Type B pancreatic cell (in vitro differentiated cells): ENCODE measurements around the gene CD2BP2. TPM values are rescaled to one million over a fixed set of nuclear protein-coding genes. Genes with fewer than 3 reads are reported as not detected.

Source experiments
- DNase-seq: peaks from one replicate; pipeline ENCODE4 v3.0.0; 2021; ENCODE audit warnings: mixed read lengths; ENCODE audit not compliant: unreplicated experiment; ENCODE audit errors: extremely low spot score
- H3K27ac Mint-ChIP-seq: 2 replicates; pipeline ENCODE4 v1.8.0; 2021; ENCODE audit warnings: mild to moderate bottlenecking, mixed read lengths
- H3K27me3 Mint-ChIP-seq: 2 replicates; pipeline ENCODE4 v1.8.0; 2021; ENCODE audit warnings: mixed read lengths
- H3K36me3 Mint-ChIP-seq: 2 replicates; pipeline ENCODE4 v1.8.0; 2021; ENCODE audit warnings: mixed read lengths
- H3K4me1 Mint-ChIP-seq: one replicate; pipeline ENCODE4 v1.8.0; 2021; ENCODE audit warnings: mixed read lengths; ENCODE audit not compliant: unreplicated experiment
- H3K4me3 Mint-ChIP-seq: 2 replicates; pipeline ENCODE4 v1.8.0; 2021; ENCODE audit warnings: mild to moderate bottlenecking, mixed read lengths
- H3K9me3 Mint-ChIP-seq: 2 replicates; pipeline ENCODE4 v1.8.0; 2021; ENCODE audit warnings: mixed read lengths
- total RNA-seq: library from RNA; stranded (reverse); gene quantifications from 2 replicates; pipeline ENCODE4 v1.2.1, GENCODE V29; 2021; ENCODE audit warnings: low replicate concordance
- TF ChIP-seq, protein P1 (sequence below): fragments of 200-600 bp; sonication (generic); conservative IDR thresholded peaks from 2 replicates; pipeline ENCODE4 v1.5.0; 2021; ENCODE audit warnings: antibody characterized with exemption, mild to moderate bottlenecking

The CD2BP2 gene
- total RNA-seq, 1 donor from 2014 or later = 64.6 TPM

GRCh38 chr16:30380072-30380802 is 25.1 kb upstream of the CD2BP2 start:
- no peaks in the 10 kb centered on the region for H3K9me3 Mint-ChIP-seq
- H3K27ac Mint-ChIP-seq = peak overlapping the region; percentile 41
- peaks cover 3% of the 10 kb centered on the region for H3K36me3 Mint-ChIP-seq
- peaks cover 17% of the 10 kb centered on the region for H3K4me1 Mint-ChIP-seq
- no peaks in the 10 kb centered on the region for H3K27me3 Mint-ChIP-seq
- DNase-seq = no peak
- TF ChIP-seq, protein P1, sequence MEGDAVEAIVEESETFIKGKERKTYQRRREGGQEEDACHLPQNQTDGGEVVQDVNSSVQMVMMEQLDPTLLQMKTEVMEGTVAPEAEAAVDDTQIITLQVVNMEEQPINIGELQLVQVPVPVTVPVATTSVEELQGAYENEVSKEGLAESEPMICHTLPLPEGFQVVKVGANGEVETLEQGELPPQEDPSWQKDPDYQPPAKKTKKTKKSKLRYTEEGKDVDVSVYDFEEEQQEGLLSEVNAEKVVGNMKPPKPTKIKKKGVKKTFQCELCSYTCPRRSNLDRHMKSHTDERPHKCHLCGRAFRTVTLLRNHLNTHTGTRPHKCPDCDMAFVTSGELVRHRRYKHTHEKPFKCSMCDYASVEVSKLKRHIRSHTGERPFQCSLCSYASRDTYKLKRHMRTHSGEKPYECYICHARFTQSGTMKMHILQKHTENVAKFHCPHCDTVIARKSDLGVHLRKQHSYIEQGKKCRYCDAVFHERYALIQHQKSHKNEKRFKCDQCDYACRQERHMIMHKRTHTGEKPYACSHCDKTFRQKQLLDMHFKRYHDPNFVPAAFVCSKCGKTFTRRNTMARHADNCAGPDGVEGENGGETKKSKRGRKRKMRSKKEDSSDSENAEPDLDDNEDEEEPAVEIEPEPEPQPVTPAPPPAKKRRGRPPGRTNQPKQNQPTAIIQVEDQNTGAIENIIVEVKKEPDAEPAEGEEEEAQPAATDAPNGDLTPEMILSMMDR = no peak
- peak overlapping the region; percentile 98 for H3K4me3 Mint-ChIP-seq

GRCh38 chr16:30379158-30379783 is 24.2 kb upstream of the CD2BP2 start:
- TF ChIP-seq, protein P1 = no peak
- no peaks in the 10 kb centered on the region for H3K27me3 Mint-ChIP-seq
- DNase-seq = no peak
- H3K4me3 Mint-ChIP-seq = peak overlapping the region; percentile 98
- H3K27ac Mint-ChIP-seq = peak overlapping the region; percentile 100
- H3K36me3 Mint-ChIP-seq = peaks cover 3% of the 10 kb centered on the region
- H3K9me3 Mint-ChIP-seq = no peaks in the 10 kb centered on the region
- peaks cover 17% of the 10 kb centered on the region for H3K4me1 Mint-ChIP-seq

- peak; percentile 100 for DNase-seq
- H3K9me3 Mint-ChIP-seq = no peaks in the 10 kb centered on the region
- H3K4me1 Mint-ChIP-seq = peaks cover 17% of the 10 kb centered on the region
- TF ChIP-seq, protein P1 = peak; percentile 27
- H3K36me3 Mint-ChIP-seq = peaks cover 3% of the 10 kb centered on the region
- peak overlapping the region; percentile 100 for H3K27ac Mint-ChIP-seq
- peak overlapping the region; percentile 98 for H3K4me3 Mint-ChIP-seq
- H3K27me3 Mint-ChIP-seq = no peaks in the 10 kb centered on the region
Observed at GRCh38 chr16:30378236-30379157, 23.4 kb upstream of the CD2BP2 start.

DNA sequence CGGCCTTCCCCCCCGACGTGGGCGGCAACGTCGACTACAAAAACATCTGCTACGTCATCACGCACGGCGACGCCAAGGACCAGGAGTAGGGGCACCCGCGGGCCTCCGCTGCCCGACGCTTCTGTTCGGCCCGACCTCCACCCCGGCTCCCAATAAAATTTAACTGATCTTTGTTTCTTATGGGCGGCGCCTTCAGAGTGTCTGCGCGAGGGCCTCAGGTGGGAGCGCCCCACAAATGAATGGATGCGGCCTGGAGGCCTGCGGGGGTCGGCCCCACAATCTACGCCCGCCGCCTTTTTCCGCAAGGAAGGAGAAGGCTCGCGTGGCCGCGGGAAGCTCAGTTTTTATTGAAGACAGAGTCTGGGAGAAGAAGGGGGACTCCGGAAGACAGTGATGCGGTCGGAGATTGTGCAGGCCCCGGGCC is 22.7 kb upstream of the CD2BP2 start:
- H3K27me3 Mint-ChIP-seq = no peaks in the 10 kb centered on the region
- H3K9me3 Mint-ChIP-seq = no peaks in the 10 kb centered on the region
- peak overlapping the region; percentile 98 for H3K4me3 Mint-ChIP-seq
- DNase-seq = peak; percentile 91
- peaks cover 3% of the 10 kb centered on the region for H3K36me3 Mint-ChIP-seq
- TF ChIP-seq, protein P1 = no peak
- peaks cover 17% of the 10 kb centered on the region for H3K4me1 Mint-ChIP-seq
- peak overlapping the region; percentile 100 for H3K27ac Mint-ChIP-seq

GRCh38 chr16:30377050-30377811 is 22.1 kb upstream of the CD2BP2 start:
- peaks cover 3% of the 10 kb centered on the region for H3K36me3 Mint-ChIP-seq
- no peaks in the 10 kb centered on the region for H3K27me3 Mint-ChIP-seq
- peaks cover 17% of the 10 kb centered on the region for H3K4me1 Mint-ChIP-seq
- no peaks in the 10 kb centered on the region for H3K9me3 Mint-ChIP-seq
- peak overlapping the region; percentile 100 for H3K27ac Mint-ChIP-seq
- peak overlapping the region; percentile 98 for H3K4me3 Mint-ChIP-seq
- TF ChIP-seq, protein P1 = no peak
- DNase-seq = no peak
